GM18951 (cell line): ENCODE data around the gene SPATA6L.

Experiments
- POLR2A ChIP-seq: IDR thresholded peaks from 4 replicates; pipeline ENCODE4 v1.6.1; 2011; ENCODE audit warnings: mild to moderate bottlenecking; ENCODE audit not compliant: insufficient read length, insufficient read depth; ENCODE audit errors: extremely low read depth
- in situ Hi-C: fragments of 300-500 bp; cut with MboI; formaldehyde crosslinking; loops from one replicate; pipeline ENCODE4 v1.12.0; 2022; ENCODE audit warnings: low sequenced_read_pairs, mixed read lengths, inconsistent platforms; ENCODE audit not compliant: unreplicated experiment

SPATA6L gene, protein sequence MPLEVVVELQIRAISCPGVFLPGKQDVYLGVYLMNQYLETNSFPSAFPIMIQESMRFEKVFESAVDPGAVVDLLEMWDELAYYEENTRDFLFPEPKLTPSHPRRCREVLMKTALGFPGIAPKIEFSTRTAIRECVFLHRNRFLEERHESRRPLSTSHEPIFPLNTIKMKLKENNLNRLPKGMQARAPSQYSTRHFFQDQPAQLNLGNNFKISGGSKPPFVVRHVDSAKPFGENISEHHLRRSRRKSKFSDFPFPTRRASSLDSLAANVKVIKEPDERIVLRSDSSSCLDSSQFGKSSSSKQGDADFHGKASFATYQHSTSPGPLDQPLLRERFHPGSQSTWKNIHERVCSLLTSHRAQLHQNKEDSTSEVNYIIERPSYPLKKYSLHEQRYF

DNA sequence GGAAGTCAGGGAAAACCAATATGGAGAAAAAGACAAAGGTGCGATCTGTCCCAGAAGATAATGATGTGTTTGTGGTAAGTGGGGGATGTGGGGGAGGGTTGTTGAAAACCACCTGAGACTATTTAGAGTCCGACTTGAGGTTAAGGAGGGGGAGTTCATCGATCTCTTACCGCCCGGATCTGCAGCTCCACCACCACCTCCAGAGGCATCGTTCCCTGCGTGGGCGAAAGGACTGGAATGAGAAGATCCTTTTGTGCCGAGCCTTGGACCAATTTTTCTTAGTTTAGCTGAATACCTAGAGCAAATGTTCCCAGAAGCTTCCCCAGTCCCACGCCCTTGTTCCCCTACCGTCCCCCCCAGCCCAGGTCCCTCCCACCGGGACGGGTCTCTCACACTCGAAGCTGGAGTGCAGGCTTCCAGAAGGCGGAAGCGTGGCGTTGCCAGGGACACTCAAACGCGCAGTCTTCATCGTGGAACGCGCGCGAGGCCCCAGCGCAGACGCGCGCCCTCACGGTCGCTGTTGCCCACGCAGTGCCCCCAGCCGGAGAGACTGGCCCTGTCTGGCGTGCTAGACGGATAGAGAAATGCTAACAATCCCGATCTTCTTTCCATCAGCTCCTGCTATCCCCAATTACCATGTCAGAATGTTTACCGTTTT, at the start of gene SPATA6L:
TSS of gene SPATA6L (minus strand) at position 439 of the 658 bp plus-strand sequence. CDS start at position 209, 230 bp downstream.
- no peak for TF ChIP-seq POLR2A
- in situ Hi-C loops = no loop called here

- in situ Hi-C loops = no loop called here
- no peak for TF ChIP-seq POLR2A
These were observed 48.2 kb upstream of the SPATA6L start for GRCh38 chr9:4714266-4715016.

DNA sequence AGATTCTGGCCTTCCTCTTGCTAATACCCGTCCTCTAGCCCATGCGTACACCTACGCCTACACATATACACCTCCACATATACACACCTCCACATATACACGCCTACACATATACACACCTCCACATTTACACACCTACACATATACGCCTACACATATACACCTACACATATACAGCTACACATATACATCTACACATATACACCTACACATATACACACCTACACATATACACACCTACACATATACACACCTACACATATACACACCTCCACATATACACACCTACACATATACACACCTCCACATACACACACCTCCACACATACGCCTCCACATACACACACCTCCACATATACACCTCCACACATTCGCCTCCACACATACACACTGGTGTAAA, 47.6 kb upstream of the SPATA6L start:
- no peak for TF ChIP-seq POLR2A
- in situ Hi-C loops = no loop called here

GRCh38 chr9:4709380-4709779, 43.1 kb upstream of the SPATA6L start:
- in situ Hi-C loops = no loop called here

GRCh38 chr9:4706971-4707622, 40.8 kb upstream of the SPATA6L start:
- in situ Hi-C loops = no loop called here
- no peak for TF ChIP-seq POLR2A

More at GRCh38 chr9:4709380-4709779, 43.1 kb upstream of the SPATA6L start:
- TF ChIP-seq POLR2A = no peak

- no peak for TF ChIP-seq POLR2A
- in situ Hi-C loops = no loop called here
These were observed 39.7 kb upstream of the SPATA6L start for GRCh38 chr9:4706021-4706420.

- TF ChIP-seq POLR2A = no peak
- in situ Hi-C loops = no loop called here
These were observed 37.8 kb upstream of the SPATA6L start for GRCh38 chr9:4704129-4704528.

- in situ Hi-C loops = no loop called here
- no peak for TF ChIP-seq POLR2A
These were observed 35.2 kb upstream of the SPATA6L start for GRCh38 chr9:4701526-4701925.

DNA sequence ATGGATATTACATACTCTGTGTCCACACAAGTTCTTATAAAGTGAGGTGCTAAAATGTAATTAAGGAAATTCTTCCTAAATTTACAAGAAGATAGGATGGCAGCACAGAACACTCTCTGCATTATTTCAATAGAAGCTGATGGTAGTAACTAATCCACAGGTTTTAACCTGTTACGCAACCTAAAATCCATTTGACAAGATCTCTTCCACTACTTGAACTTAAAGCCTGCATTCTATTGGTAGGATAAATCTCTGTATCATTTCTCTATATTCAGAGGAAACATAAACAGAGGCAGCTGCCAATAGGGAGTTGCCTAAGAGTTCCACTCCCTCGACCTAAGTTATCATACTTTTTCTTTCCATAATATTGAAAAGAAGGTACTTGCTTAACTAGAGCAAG, 34.7 kb upstream of the SPATA6L start:
- in situ Hi-C loops = no loop called here
- TF ChIP-seq POLR2A = no peak

DNA sequence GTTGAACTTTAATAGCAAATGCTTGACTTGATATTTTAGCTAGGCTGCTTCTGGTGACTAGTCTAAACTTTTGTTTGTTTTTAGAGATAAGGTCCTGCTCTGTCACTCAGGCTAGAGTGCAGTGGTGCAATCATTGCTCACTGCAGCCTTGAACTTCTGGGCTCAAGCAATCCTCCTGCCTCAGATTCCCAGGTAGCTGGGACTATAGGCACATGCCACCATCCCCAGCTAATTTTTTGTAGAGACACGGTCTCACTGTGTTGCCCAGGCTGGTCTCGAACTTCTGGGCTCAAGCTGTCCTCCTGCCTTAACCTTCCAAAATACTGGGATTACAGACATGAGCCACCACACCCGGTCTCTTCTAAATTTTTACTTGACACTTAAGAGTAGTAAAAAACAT, 33.8 kb upstream of the SPATA6L start:
- no peak for TF ChIP-seq POLR2A
- in situ Hi-C loops = no loop called here

DNA sequence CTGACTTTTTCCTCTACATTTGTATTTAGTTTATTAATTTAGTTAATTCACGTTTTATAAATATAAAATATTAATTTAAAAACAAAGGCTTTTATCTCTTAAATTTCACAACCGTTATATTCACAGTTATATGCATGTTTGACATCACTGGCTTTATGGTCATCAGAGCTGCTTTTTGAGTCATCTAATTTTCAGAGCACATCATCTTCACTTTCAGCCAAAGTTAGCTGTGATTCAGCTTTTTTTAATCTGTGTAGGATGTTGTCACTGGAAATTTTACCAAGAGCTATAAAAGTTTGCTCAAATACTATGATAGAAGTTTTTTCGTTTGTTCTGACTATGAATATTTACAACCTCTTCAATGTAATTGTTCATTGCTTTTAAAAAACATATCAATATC, 25.5 kb upstream of the SPATA6L start:
- in situ Hi-C loops = no loop called here
- TF ChIP-seq POLR2A = no peak

DNA sequence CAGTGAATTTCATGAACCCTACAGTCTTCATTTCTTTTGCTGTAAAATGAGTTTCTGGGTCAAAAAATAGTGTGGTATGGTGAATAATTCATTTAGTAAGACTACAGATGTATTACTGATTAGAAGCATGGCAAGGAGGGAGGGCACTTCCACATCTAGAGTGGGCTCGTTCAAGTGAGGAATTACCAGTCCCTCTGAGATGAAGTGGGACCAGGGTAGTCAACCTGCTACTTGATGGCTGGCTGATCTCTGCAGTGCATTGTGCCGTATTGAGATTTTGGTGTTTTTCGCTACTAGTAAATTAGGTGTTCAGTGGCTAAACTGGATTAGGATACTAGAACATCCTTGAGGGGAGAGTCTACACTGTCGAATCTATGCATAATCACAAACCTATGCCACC, 23.9 kb upstream of the SPATA6L start:
- no peak for TF ChIP-seq POLR2A
- in situ Hi-C loops = no loop called here

DNA sequence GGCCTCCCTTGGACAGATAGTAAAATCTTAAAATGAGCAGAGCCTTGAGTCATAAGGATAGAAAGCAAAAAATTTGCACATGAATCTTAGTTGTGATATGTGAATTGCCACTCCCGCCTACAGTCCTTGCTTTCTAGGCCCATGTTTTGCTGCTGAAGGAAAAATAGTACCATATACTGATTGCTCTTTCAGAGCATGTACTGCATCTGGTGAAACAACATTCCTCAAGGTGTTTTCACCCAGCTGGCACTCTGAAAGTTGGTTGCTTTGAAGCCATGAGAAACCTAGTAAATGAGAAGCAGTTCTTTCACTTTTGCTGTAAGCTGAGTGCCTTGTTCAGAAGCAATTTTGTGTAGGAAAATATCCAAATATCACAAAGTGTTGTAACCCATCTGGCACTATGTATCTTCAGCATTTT, 23.4 kb upstream of the SPATA6L start:
- TF ChIP-seq POLR2A = no peak
- in situ Hi-C loops = no loop called here
